Common myeloid progenitor, CD34-positive (primary cell): ENCODE measurements around the gene COA4.

Experiments used
- CTCF ChIA-PET: fragments of 350-600 bp; sonication (Branson Sonifier 250); formaldehyde crosslinking; loops from one replicate; lab custom pipeline; 2021; ENCODE audit warnings: antibody characterized with exemption; lab: Charles Lee
- POLR2A ChIA-PET: fragments of 350-600 bp; sonication (Branson Sonifier 250); formaldehyde crosslinking; loops from one replicate; lab custom pipeline; 2021; ENCODE audit warnings: antibody characterized with exemption; lab: Charles Lee
- DNase-seq, 3 donors: peaks; one replicate each; pipeline versions ENCODE4 v3.0.0 to v3.0.0-alpha.2; 2013
- H3K27ac ChIP-seq, 2 experiments: 1 replicate in 1 of 2; 2 replicates in 1 of 2; pipeline ENCODE4 v1.7.0; 2013; ENCODE audit warnings: inconsistent platforms in 2 of 2, low read length in 2 of 2, mild to moderate bottlenecking in 2 of 2, low read depth in 1 of 2, moderate library complexity in 1 of 2; ENCODE audit not compliant: severe bottlenecking in 2 of 2, insufficient read depth in 1 of 2, poor library complexity in 1 of 2
- H3K27me3 ChIP-seq, 5 experiments: replicated peaks in 2 of 5; 1 replicate in 3 of 5; 2 replicates in 2 of 5; pipeline versions ENCODE4 v1.6.1 to v1.7.0; 2013; ENCODE audit warnings: low read length in 4 of 5, mild to moderate bottlenecking in 2 of 5, moderate library complexity in 2 of 5, inconsistent platforms in 1 of 5; ENCODE audit not compliant: insufficient read depth in 5 of 5, control insufficient read depth in 4 of 5
- H3K36me3 ChIP-seq, 4 experiments: 1 replicate in 2 of 4; 2 replicates in 2 of 4; pipeline versions ENCODE4 v1.6.1 to v1.7.0; 2013; ENCODE audit warnings: low read length in 3 of 4, control low read depth in 1 of 4, mild to moderate bottlenecking in 1 of 4; ENCODE audit not compliant: control insufficient read depth in 4 of 4, insufficient read depth in 4 of 4
- H3K4me1 ChIP-seq, 4 experiments: 1 replicate in 3 of 4; 2 replicates in 1 of 4; pipeline versions ENCODE4 v1.6.1 to v1.7.1; 2013; ENCODE audit warnings: low read length in 3 of 4, mild to moderate bottlenecking in 3 of 4, control low read depth in 1 of 4, inconsistent platforms in 1 of 4, moderate library complexity in 1 of 4; ENCODE audit not compliant: control insufficient read depth in 4 of 4, insufficient read depth in 4 of 4; ENCODE audit errors: control extremely low read depth in 1 of 4
- H3K4me3 ChIP-seq, 7 experiments: 1 replicate in 4 of 7; 2 replicates in 3 of 7; pipeline versions ENCODE4 v1.5.1 to v1.7.0; 2013; ENCODE audit warnings: mild to moderate bottlenecking in 7 of 7, low read length in 6 of 7, moderate library complexity in 6 of 7, inconsistent platforms in 2 of 7, low read depth in 2 of 7, control low read depth in 1 of 7; ENCODE audit not compliant: insufficient read depth in 4 of 7, control insufficient read depth in 1 of 7; ENCODE audit errors: extremely low read depth in 1 of 7
- H3K9me3 ChIP-seq, 5 experiments: 1 replicate in 4 of 5; 2 replicates in 1 of 5; pipeline versions ENCODE4 v1.6.1 to v1.7.1; 2013; ENCODE audit warnings: low read length in 4 of 5, mild to moderate bottlenecking in 2 of 5, inconsistent platforms in 1 of 5, low read depth in 1 of 5, moderate library complexity in 1 of 5; ENCODE audit not compliant: control insufficient read depth in 4 of 5, insufficient read depth in 2 of 5; ENCODE audit errors: control extremely low read depth in 1 of 5
- WGBS: methylation state at CpG from one replicate; pipeline ENCODE4 v1.1.5; 2013; ENCODE audit not compliant: insufficient coverage; 5-methylcytosine and 5-hydroxymethylcytosine counted together

The COA4 gene

GRCh38 chr11:73869332-73869949 lies 7.2 kb downstream of the COA4 start:
- H3K4me3 ChIP-seq, result no peak overlapping the region
- no CpG with 5 or more reads among the region's 1 CpG for WGBS
- POLR2A ChIA-PET, result no interaction called here
- H3K4me1 ChIP-seq, result no peaks in the 10 kb centered on the region
- CTCF ChIA-PET, result interaction anchor here (1.5 kb wide), 1 partner anchor 15 kb away, joined by 4 read pairs; no protein-coding TSS in a partner anchor
- H3K36me3 ChIP-seq, result peaks cover 19 to 42% (median 34%) of the 10 kb centered on the region in 4 experiments
- H3K27ac ChIP-seq, result peak overlapping the region in 1 of 2 experiments; percentile 1
- no peak for DNase-seq
- no peaks in the 10 kb centered on the region for H3K9me3 ChIP-seq
- no peaks in the 10 kb centered on the region for H3K27me3 ChIP-seq

- H3K27me3 ChIP-seq, result no peaks in the 10 kb centered on the region
- no peak overlapping the region for H3K4me3 ChIP-seq
- H3K9me3 ChIP-seq, result no peaks in the 10 kb centered on the region
- ChIA-PET POLR2A (interaction anchor here (0.6 kb wide), 1 partner anchor 38 kb away, joined by 4 read pairs; no protein-coding TSS in a partner anchor), CTCF (interaction anchor here (1.2 to 1.3 kb wide), 2 partner anchors 8 to 17 kb away, joined by 3 to 4 read pairs; no protein-coding TSS in a partner anchor)
- H3K27ac ChIP-seq, result no peak overlapping the region
- DNase-seq, result no peak
- WGBS, result 93% methylated on average over 2 of the region's 2 CpGs
- H3K36me3 ChIP-seq, result peaks cover 12 to 37% (median 31%) of the 10 kb centered on the region in 4 experiments
- H3K4me1 ChIP-seq, result no peaks in the 10 kb centered on the region
Measured at GRCh38 chr11:73866586-73866996, 10.1 kb downstream of the COA4 start.

- no peak overlapping the region for H3K4me3 ChIP-seq
- H3K27me3 ChIP-seq, result no peaks in the 10 kb centered on the region
- ChIA-PET POLR2A (interaction anchor here (0.6 kb wide), 1 partner anchor 39 kb away, joined by 4 read pairs; no protein-coding TSS in a partner anchor), CTCF (interaction anchor here (1.2 to 1.3 kb wide), 2 partner anchors 9 to 17 kb away, joined by 3 to 4 read pairs; no protein-coding TSS in a partner anchor)
- no peaks in the 10 kb centered on the region for H3K4me1 ChIP-seq
- no peak for DNase-seq
- no peaks in the 10 kb centered on the region for H3K9me3 ChIP-seq
- peaks cover 8 to 35% (median 30%) of the 10 kb centered on the region in 4 experiments for H3K36me3 ChIP-seq
- no peak overlapping the region for H3K27ac ChIP-seq
- WGBS, result no CpG with 5 or more reads among the region's 5 CpGs
Measured at GRCh38 chr11:73866095-73866579, 10.5 kb downstream of the COA4 start.

- H3K9me3 ChIP-seq, result no peaks in the 10 kb centered on the region
- DNase-seq, result no peak
- H3K4me3 ChIP-seq, result no peak overlapping the region
- WGBS, result 98% methylated on average over 4 of the region's 4 CpGs
- no peak overlapping the region for H3K27ac ChIP-seq
- no peaks in the 10 kb centered on the region for H3K4me1 ChIP-seq
- CTCF ChIA-PET, result interaction anchor here (1.4 kb wide), 1 partner anchor 14 kb away, joined by 3 read pairs; no protein-coding TSS in a partner anchor
- POLR2A ChIA-PET, result no interaction called here
- H3K27me3 ChIP-seq, result no peaks in the 10 kb centered on the region
- peaks cover 7 to 33% (median 22%) of the 10 kb centered on the region in 4 experiments for H3K36me3 ChIP-seq
Measured at GRCh38 chr11:73862986-73863385, 13.7 kb downstream of the COA4 start.

- Histone ChIP-seq H3K9me3 (no peaks in the 10 kb centered on the region), H3K27ac (peak overlapping the region in 1 of 2 experiments; percentile 15), H3K4me1 (no peaks in the 10 kb centered on the region), H3K4me3 (no peak overlapping the region), H3K36me3 (peaks cover 7 to 32% (median 21%) of the 10 kb centered on the region in 4 experiments), H3K27me3 (no peaks in the 10 kb centered on the region)
- no peak for DNase-seq
- CTCF ChIA-PET, result no interaction called here
- POLR2A ChIA-PET, result no interaction called here
- WGBS, result 100% methylated on average over 2 of the region's 2 CpGs
Measured at GRCh38 chr11:73860202-73860601, 16.4 kb downstream of the COA4 start.

GRCh38 chr11:73859671-73860070 lies 17.0 kb downstream of the COA4 start:
- no peak for DNase-seq
- H3K36me3 ChIP-seq, result peaks cover 7 to 32% (median 21%) of the 10 kb centered on the region in 4 experiments
- H3K27me3 ChIP-seq, result no peaks in the 10 kb centered on the region
- WGBS, result no CpG with 5 or more reads among the region's 2 CpGs
- POLR2A ChIA-PET, result no interaction called here
- CTCF ChIA-PET, result no interaction called here
- no peaks in the 10 kb centered on the region for H3K4me1 ChIP-seq
- H3K27ac ChIP-seq, result no peak overlapping the region
- no peak overlapping the region for H3K4me3 ChIP-seq
- no peaks in the 10 kb centered on the region for H3K9me3 ChIP-seq

- WGBS, result 100% methylated on average over 1 of the region's 1 CpG
- CTCF ChIA-PET, result interaction anchor here (0.6 to 1.7 kb wide), 3 partner anchors 17 to 453 kb away, joined by 3 to 4 read pairs (median 3); no protein-coding TSS in a partner anchor
Measured at GRCh38 chr11:73856031-73856567, 20.5 kb downstream of the COA4 start.

More at GRCh38 chr11:73856031-73856567, 20.5 kb downstream of the COA4 start:
- Histone ChIP-seq H3K36me3 (peaks cover 5 to 20% (median 8%) of the 10 kb centered on the region in 4 experiments), H3K27ac (no peak overlapping the region), H3K9me3 (no peaks in the 10 kb centered on the region), H3K27me3 (no peaks in the 10 kb centered on the region), H3K4me3 (no peak overlapping the region), H3K4me1 (peaks cover 0 to 5% (median under 1%) of the 10 kb centered on the region in 4 experiments)
- DNase-seq, result no peak
- POLR2A ChIA-PET, result no interaction called here
